Astrocyte (in vitro differentiated cells and primary cell): ENCODE data around the gene GSK3B. TPM values are rescaled to one million over a fixed set of nuclear protein-coding genes. Genes with fewer than 3 reads are reported as not detected.

ENCODE experiments used
- DNase-seq: peaks from one replicate; pipeline ENCODE4 v3.0.0-alpha.2; 2010; ENCODE audit warnings: low read depth
- FAIRE-seq: peaks from 2 replicates; lab custom pipeline; 2011; peaks lifted over from hg19 to GRCh38; lab: Jason Lieb, UNC
- H2AFZ ChIP-seq: 2 replicates; pipeline ENCODE4 v1.6.0; 2012; ENCODE audit warnings: low read depth, low read length, inconsistent platforms
- H3K27ac ChIP-seq: 2 replicates; pipeline ENCODE4 v1.5.1; 2011; ENCODE audit warnings: low read depth, low read length, inconsistent platforms
- H3K27me3 ChIP-seq: 2 replicates; pipeline ENCODE4 v1.6.0; 2011; ENCODE audit warnings: low read length, inconsistent platforms; ENCODE audit not compliant: insufficient read depth
- H3K36me3 ChIP-seq: 2 replicates; pipeline ENCODE4 v1.5.1; 2011; ENCODE audit warnings: low read length, inconsistent platforms; ENCODE audit not compliant: insufficient read depth
- H3K4me1 ChIP-seq: 2 replicates; pipeline ENCODE4 v1.5.1; 2011; ENCODE audit warnings: low read length, inconsistent platforms; ENCODE audit not compliant: insufficient read depth
- H3K4me2 ChIP-seq: 2 replicates; pipeline ENCODE4 v1.6.0; 2012; ENCODE audit warnings: low read length, inconsistent platforms
- H3K4me3 ChIP-seq: 2 replicates; pipeline ENCODE4 v1.5.1; 2011; ENCODE audit warnings: low read depth, mild to moderate bottlenecking, low read length, inconsistent platforms; ENCODE audit not compliant: insufficient read depth
- H3K79me2 ChIP-seq: 2 replicates; pipeline ENCODE4 v1.6.0; 2012; ENCODE audit warnings: mild to moderate bottlenecking, low read length, inconsistent platforms; ENCODE audit not compliant: insufficient read depth
- H3K9ac ChIP-seq: 2 replicates; pipeline ENCODE4 v1.6.0; 2012; ENCODE audit warnings: mild to moderate bottlenecking, low read length, inconsistent platforms
- H3K9me3 ChIP-seq: 2 replicates; pipeline ENCODE4 v1.5.1; 2012; ENCODE audit warnings: low read depth, mild to moderate bottlenecking, low read length, inconsistent platforms; ENCODE audit not compliant: insufficient read depth
- H4K20me1 ChIP-seq: 2 replicates; pipeline ENCODE4 v1.6.0; 2012; ENCODE audit warnings: low read length, inconsistent platforms; ENCODE audit not compliant: insufficient read depth
- H3K27ac Mint-ChIP-seq: one replicate; pipeline ENCODE4 v1.8.0; 2021; ENCODE audit warnings: mild to moderate bottlenecking, mixed read lengths; ENCODE audit not compliant: unreplicated experiment
- H3K27me3 Mint-ChIP-seq: one replicate; pipeline ENCODE4 v1.8.0; 2021; ENCODE audit warnings: low read depth, mixed read lengths; ENCODE audit not compliant: unreplicated experiment
- H3K36me3 Mint-ChIP-seq: one replicate; pipeline ENCODE4 v1.8.0; 2021; ENCODE audit warnings: low read depth, mixed read lengths; ENCODE audit not compliant: unreplicated experiment
- H3K4me1 Mint-ChIP-seq: one replicate; pipeline ENCODE4 v1.8.0; 2021; ENCODE audit warnings: low read depth, mixed read lengths; ENCODE audit not compliant: unreplicated experiment
- H3K4me3 Mint-ChIP-seq: one replicate; pipeline ENCODE4 v1.8.0; 2021; ENCODE audit warnings: mild to moderate bottlenecking, moderate library complexity, mixed read lengths; ENCODE audit not compliant: unreplicated experiment
- H3K9me3 Mint-ChIP-seq: one replicate; pipeline ENCODE4 v1.8.0; 2021; ENCODE audit warnings: mild to moderate bottlenecking, mixed read lengths; ENCODE audit not compliant: unreplicated experiment
- CTCF ChIP-seq: IDR thresholded peaks from 2 replicates; pipeline ENCODE4 v1.5.1; 2011; ENCODE audit warnings: low read depth, mild to moderate bottlenecking, inconsistent platforms, low read length, moderate library complexity; ENCODE audit not compliant: insufficient read depth
- EZH2 ChIP-seq: IDR thresholded peaks from 2 replicates; pipeline ENCODE4 v1.6.1; 2012; ENCODE audit warnings: mild to moderate bottlenecking, low read length, inconsistent platforms; ENCODE audit not compliant: insufficient read depth
- total RNA-seq: library from RNA; stranded (reverse); gene quantifications from 2 replicates; pipeline ENCODE4 v1.2.1, GENCODE V29; 2021

GSK3B gene
- total RNA-seq, 1 donor from 2014 or later: 80.6 TPM

DNA sequence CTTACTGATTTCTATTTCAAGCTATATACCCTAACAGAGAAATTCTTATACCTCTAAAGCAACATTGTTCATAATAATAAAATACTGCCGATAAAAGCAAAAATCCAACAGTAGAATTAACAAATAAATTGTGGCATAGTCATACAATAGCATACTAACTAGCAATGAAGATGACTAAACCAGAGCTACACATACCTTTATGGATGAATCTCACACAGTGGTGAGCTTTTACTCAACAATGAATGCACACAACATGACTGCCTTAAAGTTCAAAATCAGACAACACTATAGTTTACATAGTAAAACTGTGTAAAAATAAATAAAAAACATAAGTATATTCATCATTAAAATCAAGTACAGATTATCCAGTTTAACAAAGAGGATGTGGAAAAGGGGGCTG, 213.3 kb downstream of the GSK3B start:
- Mint-ChIP-seq H3K4me1 (peaks cover 8% of the 10 kb centered on the region), H3K27ac (no peak overlapping the region), H3K4me3 (no peak overlapping the region), H3K9me3 (no peaks in the 10 kb centered on the region), H3K27me3 (no peaks in the 10 kb centered on the region), H3K36me3 (no peaks in the 10 kb centered on the region)
- Histone ChIP-seq H3K27me3 (no peaks in the 10 kb centered on the region), H4K20me1 (peaks cover 8% of the 10 kb centered on the region), H3K36me3 (peaks cover 2% of the 10 kb centered on the region), H3K27ac (no peak overlapping the region), H3K4me1 (no peaks in the 10 kb centered on the region), H3K79me2 (no peaks in the 10 kb centered on the region), H3K4me3 (no peak overlapping the region), H3K9ac (no peak overlapping the region), H2AFZ (no peak overlapping the region), H3K4me2 (no peak overlapping the region), H3K9me3 (no peaks in the 10 kb centered on the region)
- FAIRE-seq: no peak
- no peak for DNase-seq
- no peak for TF ChIP-seq CTCF
- TF ChIP-seq EZH2: no peak

DNA sequence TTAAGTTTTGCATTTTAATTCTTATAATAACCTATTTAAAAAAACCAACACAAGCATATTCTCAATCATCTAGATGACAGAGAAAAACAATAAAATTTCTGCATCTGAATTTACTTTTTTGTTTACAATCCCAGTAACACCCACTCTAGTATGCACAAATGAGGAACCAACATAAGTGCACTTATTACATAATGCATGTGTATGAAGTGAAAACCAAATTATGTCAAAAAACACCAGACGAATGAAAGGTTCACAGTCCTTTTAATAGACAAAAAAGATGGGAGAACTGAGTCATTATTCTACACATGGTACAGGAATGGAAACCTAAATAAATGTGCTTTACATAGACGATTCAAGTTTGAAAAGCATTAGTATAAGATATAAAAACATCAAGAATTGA, 220.6 kb downstream of the GSK3B start:
- Histone ChIP-seq H3K36me3 (peaks cover 2% of the 10 kb centered on the region), H3K9ac (no peak overlapping the region), H3K27me3 (no peaks in the 10 kb centered on the region), H2AFZ (no peak overlapping the region), H3K4me2 (no peak overlapping the region), H3K9me3 (no peaks in the 10 kb centered on the region), H4K20me1 (peaks cover 5% of the 10 kb centered on the region), H3K4me3 (no peak overlapping the region), H3K79me2 (no peaks in the 10 kb centered on the region), H3K4me1 (no peaks in the 10 kb centered on the region), H3K27ac (no peak overlapping the region)
- Mint-ChIP-seq H3K27me3 (no peaks in the 10 kb centered on the region), H3K4me1 (no peaks in the 10 kb centered on the region), H3K9me3 (no peaks in the 10 kb centered on the region), H3K36me3 (peaks cover 8% of the 10 kb centered on the region), H3K27ac (no peak overlapping the region), H3K4me3 (no peak overlapping the region)
- TF ChIP-seq EZH2 (no peak), CTCF (no peak)
- FAIRE-seq (no peak), DNase-seq (no peak)

- no peaks in the 10 kb centered on the region for H3K4me1 Mint-ChIP-seq
- no peak overlapping the region for H3K27ac Mint-ChIP-seq
- Histone ChIP-seq H3K9me3 (no peaks in the 10 kb centered on the region), H3K9ac (no peak overlapping the region), H4K20me1 (peaks cover 5% of the 10 kb centered on the region), H3K4me1 (no peaks in the 10 kb centered on the region), H3K79me2 (no peaks in the 10 kb centered on the region), H3K36me3 (peaks cover 2% of the 10 kb centered on the region), H3K4me2 (no peak overlapping the region), H2AFZ (no peak overlapping the region), H3K4me3 (no peak overlapping the region), H3K27ac (no peak overlapping the region), H3K27me3 (no peaks in the 10 kb centered on the region)
- H3K9me3 Mint-ChIP-seq: no peaks in the 10 kb centered on the region
- DNase-seq: no peak
- no peak for TF ChIP-seq CTCF
- no peak overlapping the region for H3K4me3 Mint-ChIP-seq
- no peak for FAIRE-seq
- H3K36me3 Mint-ChIP-seq: peaks cover 8% of the 10 kb centered on the region
- no peaks in the 10 kb centered on the region for H3K27me3 Mint-ChIP-seq
These were observed 221.5 kb downstream of the GSK3B start for GRCh38 chr3:119872773-119873172.
